DOHH2 (cell line): Measurements from ENCODE around the gene C1orf105.
"Not testable (repeated sequence)": the region's sequence is repeated elsewhere in the genome, so short reads cannot be mapped to it uniquely, and the experiment has no call there.

ENCODE experiments used
- H3F3A ChIP-seq: fragments of 200-600 bp; sonication (generic), shearing (Covaris generic); 2 replicates; pipeline ENCODE4 v1.6.0; 2016; ENCODE audit warnings: antibody characterized with exemption, mild to moderate bottlenecking; ENCODE audit not compliant: control insufficient read depth, insufficient read depth
- H3K27ac ChIP-seq: fragments of 200-600 bp; sonication (generic); 2 replicates; pipeline ENCODE4 v1.5.1; 2014; ENCODE audit warnings: low read depth, mild to moderate bottlenecking, low read length, moderate library complexity
- H3K27me3 ChIP-seq: fragments of 200-600 bp; sonication (generic); 2 replicates; pipeline ENCODE4 v1.6.1; 2014; ENCODE audit warnings: mild to moderate bottlenecking, low read length, mixed read lengths; ENCODE audit not compliant: control insufficient read depth
- H3K36me3 ChIP-seq: fragments of 200-600 bp; sonication (generic); 2 replicates; pipeline ENCODE4 v1.6.1; 2014; ENCODE audit warnings: mild to moderate bottlenecking, low read length, moderate library complexity, mixed read lengths; ENCODE audit not compliant: control insufficient read depth
- H3K4me1 ChIP-seq: fragments of 200-600 bp; sonication (generic); 2 replicates; pipeline ENCODE4 v1.6.1; 2014; ENCODE audit warnings: mild to moderate bottlenecking, low read length, mixed read lengths; ENCODE audit not compliant: control insufficient read depth
- H3K4me2 ChIP-seq: fragments of 200-600 bp; sonication (generic); 2 replicates; pipeline ENCODE4 v1.6.0; 2014; ENCODE audit warnings: mild to moderate bottlenecking, low read length, moderate library complexity
- H3K4me3 ChIP-seq: fragments of 200-600 bp; sonication (generic); 2 replicates; pipeline ENCODE4 v1.5.1; 2014; ENCODE audit warnings: mild to moderate bottlenecking, low read length, mixed read lengths
- H3K79me2 ChIP-seq: fragments of 200-600 bp; sonication (generic); 2 replicates; pipeline ENCODE4 v1.6.1; 2014; ENCODE audit warnings: mild to moderate bottlenecking, low read length, mixed read lengths; ENCODE audit not compliant: control insufficient read depth
- H3K9me2 ChIP-seq: fragments of 200-600 bp; sonication (generic); replicated peaks from 2 replicates; pipeline ENCODE4 v1.6.1; 2014; ENCODE audit warnings: mild to moderate bottlenecking, low read length, mixed read lengths; ENCODE audit not compliant: control insufficient read depth
- H3K9me3 ChIP-seq: fragments of 200-600 bp; sonication (generic); 2 replicates; pipeline ENCODE4 v1.6.1; 2014; ENCODE audit warnings: antibody characterized with exemption, low read length, mixed read lengths; ENCODE audit not compliant: control insufficient read depth, insufficient read depth
- H4K20me1 ChIP-seq: fragments of 200-600 bp; sonication (generic); 2 replicates; pipeline ENCODE4 v1.6.0; 2014; ENCODE audit warnings: low read depth, mild to moderate bottlenecking, antibody characterized with exemption, low read length, moderate library complexity; ENCODE audit not compliant: control insufficient read depth, insufficient read depth
- EZH2phosphoT487 ChIP-seq: fragments of 200-600 bp; sonication (generic); IDR thresholded peaks from 2 replicates; pipeline ENCODE4 v1.6.1; 2017; ENCODE audit warnings: borderline replicate concordance, mild to moderate bottlenecking, antibody characterized with exemption, low read length, moderate library complexity, mixed read lengths
- TF ChIP-seq, protein P1 (sequence below): fragments of 200-600 bp; sonication (generic); IDR thresholded peaks from one replicate; pipeline ENCODE4 v1.5.1; 2014; ENCODE audit warnings: antibody characterized with exemption, mild to moderate bottlenecking, low read depth, low read length; ENCODE audit not compliant: poor library complexity, severe bottlenecking

The C1orf105 gene

GRCh38 chr1:172431721-172432192, 11.3 kb downstream of the C1orf105 start:
- H3K9me3 ChIP-seq = no peaks in the 10 kb centered on the region
- no peaks in the 10 kb centered on the region for H3K4me1 ChIP-seq
- TF ChIP-seq EZH2phosphoT487 = no peak
- TF ChIP-seq, protein P1, sequence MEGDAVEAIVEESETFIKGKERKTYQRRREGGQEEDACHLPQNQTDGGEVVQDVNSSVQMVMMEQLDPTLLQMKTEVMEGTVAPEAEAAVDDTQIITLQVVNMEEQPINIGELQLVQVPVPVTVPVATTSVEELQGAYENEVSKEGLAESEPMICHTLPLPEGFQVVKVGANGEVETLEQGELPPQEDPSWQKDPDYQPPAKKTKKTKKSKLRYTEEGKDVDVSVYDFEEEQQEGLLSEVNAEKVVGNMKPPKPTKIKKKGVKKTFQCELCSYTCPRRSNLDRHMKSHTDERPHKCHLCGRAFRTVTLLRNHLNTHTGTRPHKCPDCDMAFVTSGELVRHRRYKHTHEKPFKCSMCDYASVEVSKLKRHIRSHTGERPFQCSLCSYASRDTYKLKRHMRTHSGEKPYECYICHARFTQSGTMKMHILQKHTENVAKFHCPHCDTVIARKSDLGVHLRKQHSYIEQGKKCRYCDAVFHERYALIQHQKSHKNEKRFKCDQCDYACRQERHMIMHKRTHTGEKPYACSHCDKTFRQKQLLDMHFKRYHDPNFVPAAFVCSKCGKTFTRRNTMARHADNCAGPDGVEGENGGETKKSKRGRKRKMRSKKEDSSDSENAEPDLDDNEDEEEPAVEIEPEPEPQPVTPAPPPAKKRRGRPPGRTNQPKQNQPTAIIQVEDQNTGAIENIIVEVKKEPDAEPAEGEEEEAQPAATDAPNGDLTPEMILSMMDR = no peak
- H3K9me2 ChIP-seq = no peaks in the 10 kb centered on the region
- H3K79me2 ChIP-seq = no peaks in the 10 kb centered on the region
- no peaks in the 10 kb centered on the region for H4K20me1 ChIP-seq
- no peak overlapping the region for H3K27ac ChIP-seq
- H3K4me2 ChIP-seq = no peak overlapping the region
- no peaks in the 10 kb centered on the region for H3F3A ChIP-seq
- H3K27me3 ChIP-seq = no peaks in the 10 kb centered on the region
- H3K4me3 ChIP-seq = no peak overlapping the region
- no peaks in the 10 kb centered on the region for H3K36me3 ChIP-seq

DNA sequence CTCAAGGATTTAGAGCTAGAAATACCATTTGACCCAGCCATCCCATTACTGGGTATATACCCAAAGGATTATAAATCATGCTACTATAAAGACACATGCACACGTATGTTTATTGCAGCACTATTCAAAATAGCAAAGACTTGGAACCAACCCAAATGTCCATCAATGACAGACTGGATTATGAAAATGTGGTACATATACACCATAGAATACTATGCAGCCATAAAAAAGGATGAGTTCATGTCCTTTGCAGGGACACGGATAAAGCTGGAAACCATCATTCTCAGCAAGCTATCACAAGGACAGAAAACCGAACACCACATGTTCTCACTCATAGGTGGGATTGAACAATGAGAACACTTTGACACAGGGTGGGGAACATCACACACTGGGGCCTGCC, 16.7 kb downstream of the C1orf105 start:
- H3K4me2 ChIP-seq, H3K9me3 ChIP-seq: not testable (repeated sequence)

GRCh38 chr1:172442404-172442803, 21.9 kb downstream of the C1orf105 start:
- H3K4me2 ChIP-seq = peak overlapping the region; percentile 81
- peak overlapping the region; percentile 84; the same call in 1 of the 2 replicates for H3K4me3 ChIP-seq
- no peaks in the 10 kb centered on the region for H3K9me3 ChIP-seq
- H3K36me3 ChIP-seq = peaks cover 20% of the 10 kb centered on the region
- TF ChIP-seq EZH2phosphoT487 = no peak
- TF ChIP-seq, protein P1 = no peak
- H3K27ac ChIP-seq = no peak overlapping the region
- H3K27me3 ChIP-seq = no peaks in the 10 kb centered on the region
- H3F3A ChIP-seq = 0 out of 2 replicates have a peak, but pooled peaks cover 2% of the 10 kb centered on the region
- H3K9me2 ChIP-seq = no peaks in the 10 kb centered on the region
- peaks cover 13% of the 10 kb centered on the region for H3K4me1 ChIP-seq
- no peaks in the 10 kb centered on the region for H4K20me1 ChIP-seq
- H3K79me2 ChIP-seq = peaks cover 21% of the 10 kb centered on the region

More for the DNA sequence above, 16.7 kb downstream of the C1orf105 start:
- not testable (repeated sequence) for H3K4me1 ChIP-seq, H3K27ac ChIP-seq, H4K20me1 ChIP-seq, H3K27me3 ChIP-seq, H3K9me2 ChIP-seq, H3K79me2 ChIP-seq, H3F3A ChIP-seq, H3K4me3 ChIP-seq
- peaks cover 14% of the 10 kb centered on the region for H3K36me3 ChIP-seq

DNA sequence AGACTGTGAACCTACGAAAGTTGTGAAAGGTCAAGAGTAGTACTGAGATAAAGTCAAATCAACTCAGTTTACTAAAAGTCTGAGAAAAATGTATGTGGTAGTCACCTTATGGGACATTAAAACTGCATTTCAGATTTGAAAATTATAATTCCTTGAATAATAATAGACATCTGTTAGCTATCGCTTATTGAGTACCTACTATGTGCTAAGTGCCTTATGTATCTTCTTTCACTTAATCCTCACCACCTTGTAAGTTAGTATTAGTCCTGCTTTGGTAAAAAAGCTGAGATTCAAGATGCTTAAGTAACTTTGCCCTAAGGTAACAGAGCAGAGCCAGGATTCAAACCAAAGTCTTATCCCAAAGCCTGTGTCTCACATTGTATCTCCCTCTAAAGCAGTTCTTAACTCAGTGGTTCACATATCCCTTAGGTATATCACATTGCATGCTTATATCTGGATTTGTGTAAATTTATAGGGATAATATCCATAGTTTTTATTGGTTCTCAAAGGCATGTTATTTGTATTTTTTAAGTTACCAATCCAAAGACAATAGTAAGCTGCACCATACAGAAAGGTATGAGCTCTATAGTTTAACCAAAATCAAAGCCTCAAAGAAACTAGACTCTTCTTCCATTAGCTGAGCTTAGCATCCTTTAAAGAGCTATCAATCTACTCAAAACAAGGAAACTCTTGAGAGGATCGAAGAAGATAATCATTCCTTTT, 22.5 kb downstream of the C1orf105 start:
- Histone ChIP-seq H3K4me1 (peaks cover 13% of the 10 kb centered on the region), H3K4me2 (peak overlapping the region; percentile 81), H3K4me3 (peak overlapping the region; percentile 84), H4K20me1 (no peaks in the 10 kb centered on the region), H3K79me2 (peaks cover 21% of the 10 kb centered on the region), H3K9me2 (no peaks in the 10 kb centered on the region), H3K27ac (no peak overlapping the region), H3K9me3 (no peaks in the 10 kb centered on the region), H3K36me3 (peaks cover 20% of the 10 kb centered on the region), H3F3A (0 out of 2 replicates have a peak, but pooled peaks cover 2% of the 10 kb centered on the region), H3K27me3 (no peaks in the 10 kb centered on the region)
- no peak for TF ChIP-seq EZH2phosphoT487
- TF ChIP-seq, protein P1 = no peak
